HG03378 (cell line): ENCODE measurements around the gene HSD11B2.

Experiments
- ATAC-seq: cut with Tn5 transposase; IDR thresholded peaks from one replicate; pipeline ENCODE4 v1.9.1; 2021; ENCODE audit warnings: mild to moderate bottlenecking, moderate library complexity; ENCODE audit not compliant: unreplicated experiment

Gene HSD11B2

GRCh38 chr16:67448580-67448979 lies 17.7 kb downstream of the HSD11B2 start:
- no peak for ATAC-seq

GRCh38 chr16:67449336-67449735 lies 18.4 kb downstream of the HSD11B2 start:
- no peak for ATAC-seq

DNA sequence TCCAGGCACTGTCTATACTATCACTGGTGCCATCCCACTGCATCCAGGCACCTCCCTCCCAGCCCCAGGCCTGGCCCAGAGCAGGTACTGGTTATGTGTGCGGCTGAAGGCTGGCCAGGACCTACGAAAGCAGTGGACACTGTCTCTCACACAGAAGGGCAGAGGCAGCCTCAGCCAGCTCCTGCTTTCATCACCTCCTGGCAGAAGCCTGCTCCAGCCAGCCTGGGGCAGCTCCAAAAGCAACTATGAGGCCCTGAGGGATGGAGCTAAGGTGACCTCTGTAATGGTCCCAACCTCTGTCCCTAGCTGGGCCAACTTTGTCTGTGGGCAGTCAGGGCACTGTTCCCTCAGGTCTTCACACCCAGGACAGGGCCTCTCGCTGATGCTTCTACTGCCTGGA lies 18.8 kb downstream of the HSD11B2 start:
- ATAC-seq = no peak

DNA sequence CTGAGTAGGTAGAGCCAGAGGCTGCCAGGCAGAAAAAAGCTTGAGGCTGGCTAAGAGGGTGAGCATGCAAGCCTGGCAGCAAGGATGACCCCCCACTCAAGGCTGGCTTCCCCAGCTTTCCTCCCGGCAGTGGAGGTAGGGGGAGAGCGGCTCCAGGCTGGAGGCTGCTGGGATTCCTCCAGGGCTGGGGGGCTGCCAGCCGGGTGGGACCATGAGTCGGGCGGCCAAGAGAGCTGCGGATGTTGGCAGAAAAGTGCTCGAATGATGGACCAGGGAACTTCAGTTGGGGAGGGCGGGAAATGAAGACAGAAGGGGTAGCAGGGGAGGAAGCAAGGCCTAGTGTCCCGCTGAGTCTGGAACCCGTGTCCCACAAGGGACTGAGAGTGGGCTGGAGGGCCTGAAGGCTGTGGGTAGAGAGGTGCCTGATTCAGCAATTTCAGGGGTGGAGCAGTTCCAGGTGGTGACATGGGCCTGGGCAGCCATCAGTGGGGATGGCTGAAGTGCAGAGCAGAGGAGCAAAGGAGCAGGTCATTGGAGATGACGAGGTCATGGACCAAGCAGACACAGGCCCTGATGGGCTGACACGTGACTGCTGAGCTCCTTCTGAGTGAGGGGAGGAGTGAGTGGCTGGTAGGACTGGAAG lies 20.3 kb downstream of the HSD11B2 start:
- ATAC-seq = no peak

GRCh38 chr16:67451704-67452435 lies 20.9 kb downstream of the HSD11B2 start:
- no peak for ATAC-seq

DNA sequence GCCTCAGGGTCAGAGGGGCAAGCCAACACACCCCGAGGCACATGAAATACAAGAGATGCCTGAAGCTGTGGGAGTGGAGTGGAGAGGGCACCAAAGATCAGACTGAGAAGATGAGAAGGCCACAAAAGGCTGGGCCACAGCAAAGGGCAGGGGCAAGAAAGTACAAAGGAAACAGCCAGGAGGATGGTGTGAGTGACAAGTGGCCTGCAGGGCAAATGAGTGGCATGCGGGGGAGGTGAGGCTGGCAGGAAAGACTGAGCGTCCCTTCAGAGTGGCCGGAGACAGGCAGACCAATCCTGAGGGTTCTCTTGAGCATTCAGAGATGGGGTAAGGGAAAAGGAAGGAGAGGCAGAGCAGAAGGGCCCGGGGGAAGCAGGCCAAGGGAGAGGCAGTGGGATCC lies 23.2 kb downstream of the HSD11B2 start:
- ATAC-seq = no peak

GRCh38 chr16:67454852-67455251 lies 23.9 kb downstream of the HSD11B2 start:
- ATAC-seq = no peak

DNA sequence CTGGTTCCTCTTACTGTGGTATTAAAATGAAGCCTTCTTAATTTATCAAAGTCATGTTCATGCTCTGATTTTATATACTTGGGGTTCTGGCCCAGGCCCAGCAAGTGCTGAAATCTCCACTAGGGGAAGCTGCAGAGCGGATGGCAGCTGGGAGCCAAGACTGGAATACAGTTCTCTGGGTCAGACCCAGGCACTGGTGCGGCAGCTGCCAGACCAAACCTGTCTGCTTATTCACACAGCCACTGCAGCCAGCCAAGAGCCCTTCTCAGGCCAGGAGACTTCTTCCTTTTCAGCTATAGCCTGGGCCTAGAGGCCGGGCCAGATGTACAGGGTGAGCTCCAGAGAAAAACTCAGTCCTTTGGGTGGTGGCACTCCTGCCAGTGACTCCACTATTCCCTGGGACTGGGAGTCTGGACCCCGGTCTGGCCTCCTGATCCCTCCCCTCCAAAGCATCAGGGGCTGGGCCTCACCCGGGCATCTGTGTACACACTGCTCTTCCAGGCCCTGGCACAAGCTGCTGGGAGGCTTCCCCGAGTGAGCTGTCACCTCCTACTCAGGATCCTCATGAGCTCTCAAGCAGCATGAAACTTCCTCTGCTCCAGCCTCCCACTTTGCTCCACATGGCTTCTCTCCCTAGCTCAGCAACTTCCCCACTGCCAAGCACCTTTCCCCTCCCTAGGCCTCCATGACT lies 25.6 kb downstream of the HSD11B2 start:
- no peak for ATAC-seq

DNA sequence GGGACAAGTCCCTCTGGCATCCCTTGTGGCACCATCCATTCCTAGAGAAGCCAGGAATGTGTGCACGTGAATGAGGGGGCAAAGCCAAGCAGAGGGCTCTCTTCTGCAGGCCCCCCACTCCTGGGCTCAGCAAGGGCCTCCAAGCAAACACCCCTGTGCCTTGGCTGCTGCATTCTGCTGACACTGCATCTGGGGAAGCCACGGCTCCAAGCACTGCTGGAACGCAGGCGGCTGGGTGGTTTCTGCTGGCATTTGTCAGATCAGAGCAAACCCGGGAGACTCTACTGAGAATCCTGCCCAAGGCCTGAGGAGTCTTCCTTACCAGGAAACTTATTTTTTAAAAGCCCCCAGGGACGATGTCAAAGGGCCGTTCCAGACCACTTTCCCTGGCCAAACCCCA lies 26.7 kb downstream of the HSD11B2 start:
- ATAC-seq = no peak

DNA sequence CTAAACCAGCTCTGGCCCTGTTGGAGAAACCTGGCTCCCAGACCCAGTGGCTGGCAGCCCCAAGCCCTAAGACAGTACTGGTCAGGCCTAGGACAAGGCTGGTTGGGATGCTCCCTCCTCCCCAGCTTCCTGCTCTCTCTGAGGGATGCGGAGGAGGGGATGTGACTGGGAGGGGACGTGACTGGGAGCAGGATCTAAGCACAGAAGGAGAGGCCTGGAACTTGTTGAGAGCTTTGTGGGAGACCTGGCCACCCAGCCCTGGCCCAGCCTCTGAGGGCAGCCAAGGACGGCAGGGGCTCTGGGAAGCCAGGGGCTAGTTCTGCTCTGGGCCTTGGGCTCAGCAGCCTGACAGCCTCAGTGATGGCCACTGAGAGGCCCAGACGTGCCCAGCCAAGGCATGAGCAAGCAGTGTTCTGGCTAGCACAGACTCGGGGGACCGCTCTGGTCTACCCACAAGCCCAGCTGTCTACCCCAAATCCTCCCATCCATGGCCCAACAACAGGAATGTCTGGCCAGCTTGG lies 27.3 kb downstream of the HSD11B2 start:
- no peak for ATAC-seq

- ATAC-seq = no peak
Observed at GRCh38 chr16:67459066-67459860, 28.3 kb downstream of the HSD11B2 start.

DNA sequence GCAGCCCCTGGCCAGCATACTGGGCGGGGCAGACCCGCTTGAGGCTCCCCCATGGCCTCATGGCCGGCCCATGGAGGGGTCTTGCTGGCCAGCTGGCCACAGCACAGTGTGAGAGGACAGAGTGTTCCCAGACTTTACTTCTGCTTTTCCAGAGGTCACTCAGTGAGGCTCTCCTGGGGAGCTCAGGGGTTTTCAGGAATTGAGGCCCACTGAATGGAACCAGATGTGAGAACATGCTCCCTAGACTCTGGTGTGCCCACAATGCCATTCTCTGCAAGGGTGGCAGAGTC lies 28.9 kb downstream of the HSD11B2 start:
- no peak for ATAC-seq

GRCh38 chr16:67460168-67460567 lies 29.2 kb downstream of the HSD11B2 start:
- ATAC-seq = no peak

- ATAC-seq = no peak
Observed at GRCh38 chr16:67460961-67461360, 30.0 kb downstream of the HSD11B2 start.

DNA sequence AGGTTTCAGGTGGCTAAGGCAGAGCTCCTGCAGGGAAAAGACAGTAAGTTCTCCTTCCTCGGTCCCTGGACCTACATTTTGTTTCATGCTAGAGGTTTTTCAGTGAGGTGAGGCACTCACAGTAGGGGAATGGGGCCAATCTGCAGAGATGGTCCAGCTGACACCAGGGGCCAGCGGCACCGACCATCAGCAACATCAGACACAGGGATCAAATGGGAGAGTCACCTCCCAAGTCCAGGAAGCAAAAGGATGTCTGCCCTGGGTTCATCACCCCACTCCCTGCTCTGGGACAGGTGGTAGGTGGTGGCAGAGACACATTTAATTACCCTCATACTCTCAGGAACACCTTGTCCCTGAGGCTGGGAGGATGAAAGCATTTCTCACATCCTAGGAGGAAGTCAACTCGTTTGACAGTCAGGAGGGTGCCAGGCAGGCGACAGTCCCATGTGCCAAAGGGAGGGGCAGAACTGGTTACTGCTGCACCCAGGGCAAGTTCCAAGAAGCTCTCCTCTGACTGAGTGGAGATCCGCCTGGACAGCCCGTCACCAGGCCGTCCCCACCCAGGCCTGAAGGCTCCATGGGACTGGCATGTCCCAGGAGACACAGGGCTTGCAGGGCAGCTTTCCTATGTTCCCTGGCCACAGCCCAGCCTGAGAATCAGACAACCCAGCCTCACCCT lies 30.8 kb downstream of the HSD11B2 start:
- ATAC-seq = no peak

DNA sequence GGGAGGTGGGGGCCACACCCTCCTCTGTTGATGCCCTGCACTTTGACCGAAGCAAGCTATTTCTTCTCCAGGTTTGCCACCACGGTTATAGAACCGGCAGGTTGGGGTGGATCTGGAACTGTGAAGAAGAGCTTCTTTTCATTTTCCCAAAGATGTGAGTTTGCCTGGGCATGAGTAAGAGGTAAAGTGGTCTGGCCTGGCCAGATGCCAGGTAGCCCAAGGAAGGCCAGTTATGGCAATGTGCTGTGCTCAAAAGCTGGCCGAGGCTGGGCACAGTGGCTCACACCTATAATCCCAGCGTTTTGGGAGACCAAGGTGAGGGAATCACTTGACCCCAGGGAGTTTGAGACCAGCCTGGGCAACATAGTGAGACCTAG lies 31.3 kb downstream of the HSD11B2 start:
- ATAC-seq = no peak

DNA sequence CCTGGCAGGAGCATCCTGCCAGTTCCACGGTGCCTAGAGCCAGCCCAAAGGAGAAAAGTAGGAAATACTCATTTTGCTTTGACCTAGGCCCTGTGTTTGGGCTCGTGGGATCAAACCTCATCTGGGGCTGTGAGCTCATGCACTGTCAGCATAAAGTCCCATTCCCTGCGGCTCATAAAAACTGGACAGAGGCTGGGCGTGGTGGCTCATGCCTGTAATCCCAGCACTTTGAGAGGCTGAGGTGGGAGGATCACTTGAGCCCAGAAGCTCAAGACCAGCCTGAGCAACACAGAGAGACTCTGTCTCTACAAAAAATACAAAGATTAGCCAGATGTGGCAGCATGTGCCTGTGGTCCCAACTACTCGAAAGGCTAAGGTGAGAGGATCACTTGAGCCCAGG lies 32.1 kb downstream of the HSD11B2 start:
- ATAC-seq = no peak

DNA sequence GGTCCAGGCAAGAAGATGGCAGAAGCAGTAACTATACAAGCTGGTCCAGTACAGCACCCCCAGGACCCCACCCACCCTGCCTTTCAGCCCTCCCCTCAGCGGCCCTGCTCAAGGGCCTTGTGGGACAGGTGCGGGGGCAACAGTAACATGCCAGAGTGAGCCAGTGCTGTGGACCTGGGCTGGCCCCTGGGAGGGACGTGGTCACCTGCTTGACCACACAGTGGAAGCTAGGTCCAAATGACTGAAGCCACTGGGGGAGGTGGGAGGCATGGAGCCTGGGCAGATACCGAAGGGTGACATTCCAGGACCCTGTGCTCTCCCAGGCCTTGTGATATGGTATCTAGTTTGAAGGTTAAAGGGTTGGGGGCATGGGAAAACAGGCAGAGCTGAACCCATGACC lies 32.8 kb downstream of the HSD11B2 start:
- ATAC-seq = no peak

- no peak for ATAC-seq
Observed at GRCh38 chr16:67464565-67464964, 33.6 kb downstream of the HSD11B2 start.

GRCh38 chr16:67466581-67466980 lies 35.7 kb downstream of the HSD11B2 start:
- no peak for ATAC-seq

DNA sequence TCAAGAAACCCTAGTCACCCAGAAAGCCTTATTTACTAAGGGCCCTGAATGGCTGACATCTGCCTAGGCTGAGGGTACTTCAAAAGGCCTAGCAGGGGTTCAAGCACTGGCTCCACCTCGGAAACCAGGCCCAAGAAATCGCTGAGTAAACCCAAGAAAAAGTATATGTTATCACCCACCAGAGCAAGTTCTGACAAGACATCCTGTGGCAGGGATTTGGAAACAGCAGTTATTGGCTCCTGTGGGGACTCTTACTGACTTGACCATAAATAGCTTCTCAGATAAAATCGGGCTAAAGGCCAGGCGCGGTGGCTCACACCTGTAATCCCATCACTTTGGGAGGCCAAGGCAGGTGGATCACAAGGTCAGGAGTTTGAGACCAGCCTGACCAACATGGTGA lies 37.8 kb downstream of the HSD11B2 start:
- no peak for ATAC-seq
